ENCODE results near the gene RAD51B.

DNA sequence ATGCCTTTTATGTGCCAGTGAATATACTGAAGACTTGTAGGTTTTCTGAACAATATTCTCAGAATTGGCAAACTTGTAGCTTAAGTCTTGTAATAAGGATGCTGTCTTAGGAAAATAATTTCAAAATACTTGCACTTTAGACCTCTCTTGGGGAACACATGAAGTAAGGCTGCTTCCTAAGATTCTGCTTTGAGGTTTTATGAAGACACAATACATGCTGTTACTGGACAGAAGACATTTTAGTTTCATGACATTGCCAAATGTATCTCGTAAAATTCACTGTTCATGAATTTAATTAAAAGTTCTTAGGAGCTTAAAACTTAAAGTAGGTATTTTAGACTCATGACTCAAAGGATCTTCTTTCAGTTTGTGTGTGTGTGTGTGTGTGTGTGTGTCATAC lies 80.7 kb downstream of the RAD51B start:
- TF ChIP-seq, protein P1, sequence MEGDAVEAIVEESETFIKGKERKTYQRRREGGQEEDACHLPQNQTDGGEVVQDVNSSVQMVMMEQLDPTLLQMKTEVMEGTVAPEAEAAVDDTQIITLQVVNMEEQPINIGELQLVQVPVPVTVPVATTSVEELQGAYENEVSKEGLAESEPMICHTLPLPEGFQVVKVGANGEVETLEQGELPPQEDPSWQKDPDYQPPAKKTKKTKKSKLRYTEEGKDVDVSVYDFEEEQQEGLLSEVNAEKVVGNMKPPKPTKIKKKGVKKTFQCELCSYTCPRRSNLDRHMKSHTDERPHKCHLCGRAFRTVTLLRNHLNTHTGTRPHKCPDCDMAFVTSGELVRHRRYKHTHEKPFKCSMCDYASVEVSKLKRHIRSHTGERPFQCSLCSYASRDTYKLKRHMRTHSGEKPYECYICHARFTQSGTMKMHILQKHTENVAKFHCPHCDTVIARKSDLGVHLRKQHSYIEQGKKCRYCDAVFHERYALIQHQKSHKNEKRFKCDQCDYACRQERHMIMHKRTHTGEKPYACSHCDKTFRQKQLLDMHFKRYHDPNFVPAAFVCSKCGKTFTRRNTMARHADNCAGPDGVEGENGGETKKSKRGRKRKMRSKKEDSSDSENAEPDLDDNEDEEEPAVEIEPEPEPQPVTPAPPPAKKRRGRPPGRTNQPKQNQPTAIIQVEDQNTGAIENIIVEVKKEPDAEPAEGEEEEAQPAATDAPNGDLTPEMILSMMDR (IDR thresholded peaks at IDR 0.05 in 2 of 3, conservative IDR thresholded peaks at IDR 0.05 in 1 of 3; ENCODE audit: borderline replicate concordance in 1 of 3, insufficient read depth in 1 of 3, low read depth in 2 of 3, low read length in 2 of 3), result no peak
- TF ChIP-seq EZH2phosphoT487 (IDR thresholded peaks at IDR 0.05; ENCODE audit: borderline replicate concordance), result no peak
- TF ChIP-seq, protein P2, sequence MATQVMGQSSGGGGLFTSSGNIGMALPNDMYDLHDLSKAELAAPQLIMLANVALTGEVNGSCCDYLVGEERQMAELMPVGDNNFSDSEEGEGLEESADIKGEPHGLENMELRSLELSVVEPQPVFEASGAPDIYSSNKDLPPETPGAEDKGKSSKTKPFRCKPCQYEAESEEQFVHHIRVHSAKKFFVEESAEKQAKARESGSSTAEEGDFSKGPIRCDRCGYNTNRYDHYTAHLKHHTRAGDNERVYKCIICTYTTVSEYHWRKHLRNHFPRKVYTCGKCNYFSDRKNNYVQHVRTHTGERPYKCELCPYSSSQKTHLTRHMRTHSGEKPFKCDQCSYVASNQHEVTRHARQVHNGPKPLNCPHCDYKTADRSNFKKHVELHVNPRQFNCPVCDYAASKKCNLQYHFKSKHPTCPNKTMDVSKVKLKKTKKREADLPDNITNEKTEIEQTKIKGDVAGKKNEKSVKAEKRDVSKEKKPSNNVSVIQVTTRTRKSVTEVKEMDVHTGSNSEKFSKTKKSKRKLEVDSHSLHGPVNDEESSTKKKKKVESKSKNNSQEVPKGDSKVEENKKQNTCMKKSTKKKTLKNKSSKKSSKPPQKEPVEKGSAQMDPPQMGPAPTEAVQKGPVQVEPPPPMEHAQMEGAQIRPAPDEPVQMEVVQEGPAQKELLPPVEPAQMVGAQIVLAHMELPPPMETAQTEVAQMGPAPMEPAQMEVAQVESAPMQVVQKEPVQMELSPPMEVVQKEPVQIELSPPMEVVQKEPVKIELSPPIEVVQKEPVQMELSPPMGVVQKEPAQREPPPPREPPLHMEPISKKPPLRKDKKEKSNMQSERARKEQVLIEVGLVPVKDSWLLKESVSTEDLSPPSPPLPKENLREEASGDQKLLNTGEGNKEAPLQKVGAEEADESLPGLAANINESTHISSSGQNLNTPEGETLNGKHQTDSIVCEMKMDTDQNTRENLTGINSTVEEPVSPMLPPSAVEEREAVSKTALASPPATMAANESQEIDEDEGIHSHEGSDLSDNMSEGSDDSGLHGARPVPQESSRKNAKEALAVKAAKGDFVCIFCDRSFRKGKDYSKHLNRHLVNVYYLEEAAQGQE (IDR thresholded peaks at IDR 0.05; ENCODE audit: low read depth), result no peak

Data from HCT116 (cell line).